Epithelial cell of prostate (primary cell): ENCODE data around the gene GFOD1.

ENCODE experiments used
- DNase-seq: peaks from one replicate; pipeline ENCODE4 v3.0.0-alpha.2; 2011; ENCODE audit warnings: low read depth, low spot score
- H3K27ac ChIP-seq: fragments of 450-650 bp; 2 replicates; pipeline ENCODE4 v1.5.1; 2017; ENCODE audit warnings: mild to moderate bottlenecking

The GFOD1 gene

GRCh38 chr6:13488015-13488895 lies 855 bp upstream of the GFOD1 start:
- peak overlapping the region; percentile 80 for H3K27ac ChIP-seq
- DNase-seq, result no peak

- DNase-seq, result no peak
- H3K27ac ChIP-seq, result peak overlapping the region; percentile 80
Observed at GRCh38 chr6:13486679-13487121, 700 bp downstream of the GFOD1 start.

GRCh38 chr6:13485923-13486562 lies 1.4 kb downstream of the GFOD1 start:
- DNase-seq, result no peak
- H3K27ac ChIP-seq, result peak overlapping the region; percentile 80

GRCh38 chr6:13485303-13485702 lies 2.1 kb downstream of the GFOD1 start:
- no peak for DNase-seq
- peak overlapping the region; percentile 80 for H3K27ac ChIP-seq

- no peak overlapping the region for H3K27ac ChIP-seq
- DNase-seq, result no peak
Observed at GRCh38 chr6:13484827-13485226, 2.6 kb downstream of the GFOD1 start.

- no peak overlapping the region for H3K27ac ChIP-seq
- no peak for DNase-seq
Observed at GRCh38 chr6:13484138-13484708, 3.2 kb downstream of the GFOD1 start.

GRCh38 chr6:13480631-13481501 lies 6.5 kb downstream of the GFOD1 start:
- H3K27ac ChIP-seq, result peak overlapping the region; percentile 87

GRCh38 chr6:13479971-13480434 lies 7.4 kb downstream of the GFOD1 start:
- peak overlapping the region; percentile 87 for H3K27ac ChIP-seq
- peak; percentile 86 for DNase-seq

More at GRCh38 chr6:13480631-13481501, 6.5 kb downstream of the GFOD1 start:
- DNase-seq, result no peak

- no peak for DNase-seq
- H3K27ac ChIP-seq, result peak overlapping the region; percentile 87
Observed at GRCh38 chr6:13479206-13479800, 8.1 kb downstream of the GFOD1 start.

- no peak overlapping the region for H3K27ac ChIP-seq
- no peak for DNase-seq
Observed at GRCh38 chr6:13478525-13478966, 8.9 kb downstream of the GFOD1 start.

GRCh38 chr6:13474787-13475186 lies 12.6 kb downstream of the GFOD1 start:
- no peak for DNase-seq
- H3K27ac ChIP-seq, result peak overlapping the region; percentile 70

GRCh38 chr6:13474360-13474759 lies 13.0 kb downstream of the GFOD1 start:
- peak overlapping the region; percentile 70 for H3K27ac ChIP-seq
- peak; percentile 86 for DNase-seq

- DNase-seq, result no peak
- peak overlapping the region; percentile 70 for H3K27ac ChIP-seq
Observed at GRCh38 chr6:13473768-13474165, 13.6 kb downstream of the GFOD1 start.

GRCh38 chr6:13472976-13473767 lies 14.2 kb downstream of the GFOD1 start:
- no peak overlapping the region for H3K27ac ChIP-seq

GRCh38 chr6:13472099-13472498 lies 15.3 kb downstream of the GFOD1 start:
- no peak overlapping the region for H3K27ac ChIP-seq
- DNase-seq, result no peak

More at GRCh38 chr6:13472976-13473767, 14.2 kb downstream of the GFOD1 start:
- no peak for DNase-seq

GRCh38 chr6:13471184-13471583 lies 16.2 kb downstream of the GFOD1 start:
- H3K27ac ChIP-seq, result no peak overlapping the region
- no peak for DNase-seq

- no peak overlapping the region for H3K27ac ChIP-seq
Observed at GRCh38 chr6:13470238-13471140, 16.9 kb downstream of the GFOD1 start.

GRCh38 chr6:13469693-13470092 lies 17.7 kb downstream of the GFOD1 start:
- H3K27ac ChIP-seq, result no peak overlapping the region
- no peak for DNase-seq

More at GRCh38 chr6:13470238-13471140, 16.9 kb downstream of the GFOD1 start:
- DNase-seq, result no peak
